Endothelial cell of umbilical vein (primary cell): ENCODE measurements around the gene ZNF362. TPM values are rescaled to one million over a fixed set of nuclear protein-coding genes. Genes with fewer than 3 reads are reported as not detected.

Experiments used
- BruUV-seq: library from RNA; stranded (reverse); fragments of 400-500 nt; replicated peaks from 2 replicates; lab custom pipeline; 2021; lab: Mats Ljungman, UMichigan
- CTCF ChIA-PET: fragments of 300-600, 350-600 bp; sonication (Branson Sonifier 250); formaldehyde crosslinking; loops from one replicate; lab custom pipeline; 2021; ENCODE audit warnings: antibody characterized with exemption, inconsistent platforms; lab: Charles Lee
- POLR2A ChIA-PET: fragments of 300-600, 350-600 bp; sonication (Branson Sonifier 250); formaldehyde crosslinking; loops from one replicate; lab custom pipeline; 2021; ENCODE audit warnings: antibody characterized with exemption, inconsistent platforms; lab: Charles Lee
- DNase-seq: peaks from one replicate; pipeline ENCODE4 v3.0.0-alpha.2; 2011; ENCODE audit warnings: low read depth, low spot score
- FAIRE-seq: peaks from 2 replicates; lab custom pipeline; 2011; peaks lifted over from hg19 to GRCh38; lab: Jason Lieb, UNC
- H2AFZ ChIP-seq: 2 replicates; pipeline ENCODE4 v1.6.0; 2012; ENCODE audit warnings: low read depth, low read length, control low read depth, inconsistent platforms
- H3K27ac ChIP-seq: 2 replicates; pipeline ENCODE4 v1.5.1; 2011; ENCODE audit warnings: low read depth, mild to moderate bottlenecking, control low read depth, low read length, moderate library complexity; ENCODE audit not compliant: insufficient read depth
- H3K27me3 ChIP-seq, 2 experiments: 2 replicates each; pipeline versions ENCODE4 v1.6.0 to v1.6.1; 2011; ENCODE audit warnings: low read length in 2 of 2, mixed read lengths in 1 of 2; ENCODE audit not compliant: control insufficient read depth in 2 of 2, insufficient read depth in 2 of 2
- H3K36me3 ChIP-seq, 2 experiments: 2 replicates in 1 of 2; 3 replicates in 1 of 2; pipeline ENCODE4 v1.5.1; 2011; ENCODE audit warnings: low read length in 2 of 2, mild to moderate bottlenecking in 1 of 2, moderate library complexity in 1 of 2; ENCODE audit not compliant: control insufficient read depth in 2 of 2, insufficient read depth in 2 of 2; ENCODE audit errors: extremely low read depth in 1 of 2
- H3K4me1 ChIP-seq: 3 replicates; pipeline ENCODE4 v1.5.1; 2011; ENCODE audit warnings: mild to moderate bottlenecking, low read length; ENCODE audit not compliant: control insufficient read depth, insufficient read depth; ENCODE audit errors: extremely low read depth
- H3K4me2 ChIP-seq: 2 replicates; pipeline ENCODE4 v1.6.1; 2011; ENCODE audit warnings: low read length, control low read depth, mixed read lengths; ENCODE audit not compliant: insufficient read depth
- H3K4me3 ChIP-seq, 3 experiments: fragments of 200-600 bp in 1 of 3; sonication (generic), shearing (Covaris generic) in 1 of 3; replicated peaks in 1 of 3; 2 replicates each; pipeline ENCODE4 v1.5.1; 2011 to 2016; ENCODE audit warnings: control low read depth in 3 of 3, low read length in 3 of 3, mild to moderate bottlenecking in 2 of 3, inconsistent platforms in 1 of 3, low read depth in 1 of 3, moderate library complexity in 1 of 3; ENCODE audit not compliant: insufficient read depth in 1 of 3
- H3K79me2 ChIP-seq: 2 replicates; pipeline ENCODE4 v1.6.0; 2012; ENCODE audit warnings: low read length, inconsistent platforms; ENCODE audit not compliant: control insufficient read depth, insufficient read depth
- H3K9ac ChIP-seq: replicated peaks from 2 replicates; pipeline ENCODE3; 2011; ENCODE audit warnings: low read length, control low read depth; ENCODE audit not compliant: insufficient read depth; ENCODE audit errors: extremely low read depth
- H3K9me1 ChIP-seq: replicated peaks from 3 replicates; pipeline ENCODE4 v1.6.0; 2011; ENCODE audit warnings: mild to moderate bottlenecking, low read length; ENCODE audit not compliant: control insufficient read depth, insufficient read depth; ENCODE audit errors: extremely low read depth
- H3K9me3 ChIP-seq: replicated peaks from 2 replicates; pipeline ENCODE4 v1.5.1; 2012; ENCODE audit warnings: low read length, inconsistent platforms; ENCODE audit not compliant: control insufficient read depth, insufficient read depth
- H4K20me1 ChIP-seq: replicated peaks from 2 replicates; pipeline ENCODE3; 2011; ENCODE audit warnings: mild to moderate bottlenecking, low read length; ENCODE audit not compliant: control insufficient read depth, insufficient read depth; ENCODE audit errors: extremely low read depth
- EZH2 ChIP-seq: IDR thresholded peaks from 2 replicates; pipeline ENCODE4 v1.6.1; 2012; ENCODE audit warnings: borderline replicate concordance, low read depth, mild to moderate bottlenecking, moderate library complexity, low read length, inconsistent platforms; ENCODE audit not compliant: severe bottlenecking
- FOS ChIP-seq: IDR thresholded peaks from 2 replicates; pipeline ENCODE4 v1.6.1; 2011; ENCODE audit warnings: mild to moderate bottlenecking, low read length, moderate library complexity, borderline replicate concordance; ENCODE audit not compliant: insufficient read depth
- GATA2 ChIP-seq: IDR thresholded peaks from 2 replicates; pipeline ENCODE4 v1.7.0; 2011; ENCODE audit warnings: low read depth, mild to moderate bottlenecking, moderate library complexity, mixed read lengths, low read length; ENCODE audit not compliant: insufficient read length, insufficient read depth
- JUN ChIP-seq: IDR thresholded peaks from 2 replicates; pipeline ENCODE4 v1.6.1; 2011; ENCODE audit warnings: borderline replicate concordance, low read depth; ENCODE audit not compliant: insufficient read length, insufficient read depth
- MYC ChIP-seq: IDR thresholded peaks from one replicate; pipeline ENCODE4 v1.6.1; 2011; ENCODE audit warnings: mild to moderate bottlenecking, low read depth, low read length
- POLR2A ChIP-seq: IDR thresholded peaks from 2 replicates; pipeline ENCODE4 v1.6.1; 2012; ENCODE audit warnings: low read depth, mild to moderate bottlenecking, control low read depth, low read length
- POLR2AphosphoS5 ChIP-seq: IDR thresholded peaks from 2 replicates; pipeline ENCODE4 v1.6.1; 2012; ENCODE audit warnings: low read depth, mild to moderate bottlenecking, control low read depth, low read length, moderate library complexity; ENCODE audit not compliant: insufficient read depth
- dilution Hi-C: fragments of 300-500 bp; cut with MboI; formaldehyde crosslinking; loops from one replicate; pipeline ENCODE4 v1.15.0; 2019; ENCODE audit warnings: low sequenced_read_pairs; ENCODE audit not compliant: extremely low pct_ligation_motif_present
- intact Hi-C: fragments of 100-400 bp; cut with micrococcal nuclease; formaldehyde crosslinking; loops from one replicate; pipeline ENCODE4 v1.10.0; 2022
- polyA plus RNA-seq, 4 experiments: library from polyadenylated mRNA; depleted of rRNA in 3 of 4; stranded (reverse) in 3 of 4; unstranded in 1 of 4; fragments of >200 nt; gene quantifications; 2 replicates each; pipeline versions ENCODE4 v1.2.1 to v1.2.3, GENCODE V29; 2011 to 2012; ENCODE audit warnings: missing spikeins in 1 of 4
- total RNA-seq: library from RNA; stranded (reverse); gene quantifications from 2 replicates; pipeline ENCODE4 v1.2.3, GENCODE V29; 2021
- TF ChIP-seq, protein P1 (sequence below): IDR thresholded peaks from 2 replicates; pipeline ENCODE4 v1.6.1; 2011; ENCODE audit not compliant: insufficient read depth, insufficient read length
- TF ChIP-seq, protein P2 (sequence below), 2 donors: IDR thresholded peaks; 1 replicate in 1 of 2; 2 replicates in 1 of 2; pipeline ENCODE4 v1.5.1; 2011; ENCODE audit warnings: low read length in 2 of 2, mild to moderate bottlenecking in 2 of 2, moderate library complexity in 2 of 2, control low read depth in 1 of 2, inconsistent platforms in 1 of 2, low read depth in 1 of 2; ENCODE audit not compliant: insufficient read depth in 1 of 2; ENCODE audit errors: extremely low read depth in 1 of 2

ZNF362 gene
- total and polyA plus RNA-seq, 2 donors (not counting 3 experiments of a cell fraction or from before 2014, with no cell fraction given), result 28.4 to 35.3 TPM

DNA sequence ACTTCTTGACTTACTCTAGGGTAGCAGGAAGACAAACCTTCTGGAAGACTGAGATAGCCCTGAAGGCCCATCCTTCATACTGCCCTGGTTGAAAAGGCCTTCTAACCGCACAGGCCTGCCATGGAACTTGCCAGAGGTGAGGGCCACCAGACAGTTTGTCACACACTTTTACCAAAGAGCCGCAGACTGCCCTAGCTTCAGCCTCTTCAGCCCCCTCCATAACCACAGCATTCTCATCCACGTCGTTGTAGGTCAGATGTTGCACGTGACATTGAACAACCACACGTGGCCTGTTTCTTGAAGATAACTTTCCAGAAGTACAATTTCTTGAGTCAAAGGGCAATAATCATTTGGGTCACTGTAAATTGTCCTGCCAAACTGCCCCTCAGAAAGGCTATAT lies 18.9 kb downstream of the ZNF362 start:
- intact Hi-C loops, result no loop called here
- H3K4me1 ChIP-seq, result no peaks in the 10 kb centered on the region
- DNase-seq, result no peak
- BruUV-seq, result no TSS peak
- H3K36me3 ChIP-seq, result peaks cover 0 to 19% of the 10 kb centered on the region in 2 experiments
- no peak for TF ChIP-seq POLR2AphosphoS5
- TF ChIP-seq JUN, result no peak
- no peak for TF ChIP-seq MYC
- TF ChIP-seq, protein P1, sequence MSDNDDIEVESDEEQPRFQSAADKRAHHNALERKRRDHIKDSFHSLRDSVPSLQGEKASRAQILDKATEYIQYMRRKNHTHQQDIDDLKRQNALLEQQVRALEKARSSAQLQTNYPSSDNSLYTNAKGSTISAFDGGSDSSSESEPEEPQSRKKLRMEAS, result no peak
- TF ChIP-seq EZH2, result no peak
- TF ChIP-seq FOS, result no peak
- TF ChIP-seq GATA2, result no peak
- TF ChIP-seq, protein P2, sequence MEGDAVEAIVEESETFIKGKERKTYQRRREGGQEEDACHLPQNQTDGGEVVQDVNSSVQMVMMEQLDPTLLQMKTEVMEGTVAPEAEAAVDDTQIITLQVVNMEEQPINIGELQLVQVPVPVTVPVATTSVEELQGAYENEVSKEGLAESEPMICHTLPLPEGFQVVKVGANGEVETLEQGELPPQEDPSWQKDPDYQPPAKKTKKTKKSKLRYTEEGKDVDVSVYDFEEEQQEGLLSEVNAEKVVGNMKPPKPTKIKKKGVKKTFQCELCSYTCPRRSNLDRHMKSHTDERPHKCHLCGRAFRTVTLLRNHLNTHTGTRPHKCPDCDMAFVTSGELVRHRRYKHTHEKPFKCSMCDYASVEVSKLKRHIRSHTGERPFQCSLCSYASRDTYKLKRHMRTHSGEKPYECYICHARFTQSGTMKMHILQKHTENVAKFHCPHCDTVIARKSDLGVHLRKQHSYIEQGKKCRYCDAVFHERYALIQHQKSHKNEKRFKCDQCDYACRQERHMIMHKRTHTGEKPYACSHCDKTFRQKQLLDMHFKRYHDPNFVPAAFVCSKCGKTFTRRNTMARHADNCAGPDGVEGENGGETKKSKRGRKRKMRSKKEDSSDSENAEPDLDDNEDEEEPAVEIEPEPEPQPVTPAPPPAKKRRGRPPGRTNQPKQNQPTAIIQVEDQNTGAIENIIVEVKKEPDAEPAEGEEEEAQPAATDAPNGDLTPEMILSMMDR (IDR thresholded peaks at IDR 0.05; ENCODE audit: extremely low read depth in 1 of 2, insufficient read depth in 1 of 2, low read depth in 1 of 2, low read length in 2 of 2), result no peak
- no peak for TF ChIP-seq POLR2A
- ChIA-PET CTCF (interaction anchor here (4.2 kb wide), 1 partner anchor 20 kb away, joined by 14 read pairs; no protein-coding TSS in a partner anchor), POLR2A (no interaction called here)
- no peak for FAIRE-seq
- H3K4me3 ChIP-seq, result no peak overlapping the region
- H3K4me2 ChIP-seq, result no peak overlapping the region
- H3K9ac ChIP-seq, result no peak overlapping the region
- H3K9me1 ChIP-seq, result no peaks in the 10 kb centered on the region
- dilution Hi-C loops, result no loop called here
- H3K79me2 ChIP-seq, result no peaks in the 10 kb centered on the region
- no peaks in the 10 kb centered on the region for H3K9me3 ChIP-seq
- no peak overlapping the region for H2AFZ ChIP-seq
- no peaks in the 10 kb centered on the region for H3K27me3 ChIP-seq
- H3K27ac ChIP-seq, result no peak overlapping the region
- no peaks in the 10 kb centered on the region for H4K20me1 ChIP-seq
